Testis (tissue), 3 donors: Measurements from ENCODE around the gene RPS21. TPM values are rescaled to one million over a fixed set of nuclear protein-coding genes. Genes with fewer than 3 reads are reported as not detected.

Source experiments
- DNase-seq: peaks from one replicate; pipeline ENCODE4 v3.0.0-alpha.2; 2019
- H3K27ac ChIP-seq, 2 donors: fragments of 200-600 bp; sonication (generic); one replicate each; pipeline ENCODE4 v1.5.1; 2019
- H3K27me3 ChIP-seq: fragments of 200-600 bp; sonication (generic); one replicate; pipeline ENCODE4 v1.5.1; 2019
- H3K36me3 ChIP-seq: fragments of 200-600 bp; sonication (generic); one replicate; pipeline ENCODE4 v1.5.1; 2017; ENCODE audit warnings: low read depth; ENCODE audit errors: missing control alignments
- H3K4me1 ChIP-seq: fragments of 200-600 bp; sonication (generic); one replicate; pipeline ENCODE4 v1.5.1; 2019
- H3K4me3 ChIP-seq, 2 donors: fragments of 200-600 bp; sonication (generic); one replicate each; pipeline ENCODE4 v1.5.1; 2017 to 2019
- H3K9me3 ChIP-seq: fragments of 200-600 bp; sonication (generic); one replicate; pipeline ENCODE4 v1.5.1; 2017
- POLR2A ChIP-seq: fragments of 450-650 bp; IDR thresholded peaks from one replicate; pipeline ENCODE4 v1.6.1; 2017; ENCODE audit warnings: antibody characterized with exemption, mild to moderate bottlenecking, moderate library complexity
- WGBS, 2 donors: methylation state at CpG; one replicate each; pipeline ENCODE4 v1.1.5; 2018; 5-methylcytosine and 5-hydroxymethylcytosine counted together
- intact Hi-C: fragments of 100-400 bp; cut with DNase I; formaldehyde crosslinking; loops from one replicate; pipeline ENCODE4 v1.15.1; 2023; ENCODE audit warnings: low total_unique reads
- polyA plus RNA-seq: library from polyadenylated mRNA; stranded (reverse); fragments of 350-450 nt; fragmentation: Illumina TruSeq; extraction: RNeasy Lipid Tissue Mini Kit (QIAGEN cat#74804); gene quantifications from one replicate; pipeline ENCODE4 v1.2.3, GENCODE V29; 2014; ENCODE audit warnings: low read depth, low replicate concordance; ENCODE audit not compliant: insufficient read depth
- total RNA-seq, 2 donors: library from RNA; depleted of rRNA; stranded (reverse); fragments of >200 nt; gene quantifications; one replicate each; pipeline ENCODE4 v1.2.3, GENCODE V29; 2016
- TF ChIP-seq, protein P1 (sequence below), 3 experiments: fragments of 450-650 bp in 2 of 3; fragments of 200-600 bp in 1 of 3; sonication (generic) in 1 of 3; IDR thresholded peaks; one replicate each; pipeline ENCODE4 v1.5.1; 2016 to 2019; ENCODE audit warnings: antibody characterized with exemption in 3 of 3, mild to moderate bottlenecking in 2 of 3, moderate library complexity in 1 of 3

The RPS21 gene
- total and polyA plus RNA-seq, 3 donors from 2014 or later: 548 to 1,387 (median 1,052) TPM

DNA sequence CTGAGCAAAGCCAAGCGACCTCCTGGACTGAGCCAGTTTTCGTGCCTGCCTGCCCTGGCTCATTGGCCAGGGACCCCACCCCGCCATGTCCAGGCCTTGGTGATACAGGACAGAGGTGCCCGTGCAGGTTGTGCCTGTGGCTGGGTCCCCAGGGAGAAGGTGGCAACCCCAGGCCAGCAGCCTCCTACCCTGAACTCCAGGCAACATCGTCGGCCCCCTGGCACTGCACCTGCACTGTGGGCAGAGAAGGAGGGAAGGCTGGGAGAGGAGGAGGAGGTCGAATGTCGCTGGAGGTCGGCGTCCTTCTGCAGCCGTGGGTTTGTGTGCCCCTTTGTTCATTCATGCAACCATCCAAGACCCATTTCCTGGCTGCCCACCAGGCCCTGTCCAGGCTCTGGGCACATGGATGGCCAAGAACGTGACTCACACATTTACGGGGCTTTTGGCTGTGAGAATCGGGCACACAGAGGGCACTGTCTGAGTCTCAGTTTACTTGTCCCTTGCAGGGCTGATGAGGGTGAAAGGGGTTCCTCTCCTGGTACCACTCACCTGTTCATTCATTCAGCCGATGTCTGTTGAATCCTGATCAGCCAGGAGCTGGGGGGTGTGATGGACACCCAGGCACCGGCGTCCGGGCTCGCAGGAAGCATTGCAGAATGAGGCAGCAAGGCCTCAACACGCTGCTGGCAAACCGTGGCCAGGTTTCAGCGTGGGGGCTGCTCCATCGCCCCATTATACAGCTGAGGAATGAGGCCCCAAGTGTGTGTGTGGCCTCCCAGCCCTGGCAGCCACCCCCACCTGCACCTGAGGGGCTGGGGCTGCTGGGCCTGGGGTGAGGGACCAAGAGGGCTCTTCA lies 42.8 kb downstream of the RPS21 start:
- 88 to 98% methylated on average over 13 to 23 of the region's 23 CpGs for WGBS, 2 donors
- intact Hi-C loops: no loop called here
- no peak for DNase-seq
- Histone ChIP-seq H3K9me3 (no peaks in the 10 kb centered on the region), H3K27ac (no peak overlapping the region), H3K36me3 (no peaks in the 10 kb centered on the region), H3K4me3 (no peak overlapping the region), H3K27me3 (no peaks in the 10 kb centered on the region), H3K4me1 (no peaks in the 10 kb centered on the region)
- TF ChIP-seq, protein P1, sequence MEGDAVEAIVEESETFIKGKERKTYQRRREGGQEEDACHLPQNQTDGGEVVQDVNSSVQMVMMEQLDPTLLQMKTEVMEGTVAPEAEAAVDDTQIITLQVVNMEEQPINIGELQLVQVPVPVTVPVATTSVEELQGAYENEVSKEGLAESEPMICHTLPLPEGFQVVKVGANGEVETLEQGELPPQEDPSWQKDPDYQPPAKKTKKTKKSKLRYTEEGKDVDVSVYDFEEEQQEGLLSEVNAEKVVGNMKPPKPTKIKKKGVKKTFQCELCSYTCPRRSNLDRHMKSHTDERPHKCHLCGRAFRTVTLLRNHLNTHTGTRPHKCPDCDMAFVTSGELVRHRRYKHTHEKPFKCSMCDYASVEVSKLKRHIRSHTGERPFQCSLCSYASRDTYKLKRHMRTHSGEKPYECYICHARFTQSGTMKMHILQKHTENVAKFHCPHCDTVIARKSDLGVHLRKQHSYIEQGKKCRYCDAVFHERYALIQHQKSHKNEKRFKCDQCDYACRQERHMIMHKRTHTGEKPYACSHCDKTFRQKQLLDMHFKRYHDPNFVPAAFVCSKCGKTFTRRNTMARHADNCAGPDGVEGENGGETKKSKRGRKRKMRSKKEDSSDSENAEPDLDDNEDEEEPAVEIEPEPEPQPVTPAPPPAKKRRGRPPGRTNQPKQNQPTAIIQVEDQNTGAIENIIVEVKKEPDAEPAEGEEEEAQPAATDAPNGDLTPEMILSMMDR (IDR thresholded peaks at IDR 0.05): no peak
- no peak for TF ChIP-seq POLR2A

DNA sequence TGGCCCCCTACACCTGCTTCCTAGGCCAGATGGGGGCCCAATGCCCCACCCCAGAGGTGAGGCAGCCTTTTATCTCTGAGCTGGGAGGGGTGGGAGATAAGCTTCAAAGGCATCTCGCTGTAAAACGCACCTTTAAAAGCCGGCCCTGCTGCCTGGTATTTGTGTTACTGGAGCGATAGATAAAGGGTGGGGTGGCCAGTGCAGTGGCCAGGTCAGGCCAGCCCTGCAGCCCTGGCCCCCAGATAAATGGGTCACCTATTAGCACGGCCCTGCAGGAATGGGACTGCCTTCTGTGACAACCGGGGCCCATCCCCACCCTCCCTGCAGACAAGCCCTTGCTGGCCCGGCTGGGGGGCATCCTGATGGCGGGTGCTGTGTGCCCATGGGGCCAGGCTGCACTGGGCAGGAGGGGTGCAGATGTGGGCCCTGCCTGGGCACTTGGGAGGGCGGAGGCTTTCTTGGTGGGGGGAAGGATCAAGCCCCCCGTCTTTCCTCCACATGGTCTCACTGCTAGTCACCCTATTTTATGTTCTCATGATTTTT lies 43.5 kb downstream of the RPS21 start:
- no peak overlapping the region for H3K27ac ChIP-seq
- 79 to 83% methylated on average over 6 to 10 of the region's 10 CpGs for WGBS, 2 donors

DNA sequence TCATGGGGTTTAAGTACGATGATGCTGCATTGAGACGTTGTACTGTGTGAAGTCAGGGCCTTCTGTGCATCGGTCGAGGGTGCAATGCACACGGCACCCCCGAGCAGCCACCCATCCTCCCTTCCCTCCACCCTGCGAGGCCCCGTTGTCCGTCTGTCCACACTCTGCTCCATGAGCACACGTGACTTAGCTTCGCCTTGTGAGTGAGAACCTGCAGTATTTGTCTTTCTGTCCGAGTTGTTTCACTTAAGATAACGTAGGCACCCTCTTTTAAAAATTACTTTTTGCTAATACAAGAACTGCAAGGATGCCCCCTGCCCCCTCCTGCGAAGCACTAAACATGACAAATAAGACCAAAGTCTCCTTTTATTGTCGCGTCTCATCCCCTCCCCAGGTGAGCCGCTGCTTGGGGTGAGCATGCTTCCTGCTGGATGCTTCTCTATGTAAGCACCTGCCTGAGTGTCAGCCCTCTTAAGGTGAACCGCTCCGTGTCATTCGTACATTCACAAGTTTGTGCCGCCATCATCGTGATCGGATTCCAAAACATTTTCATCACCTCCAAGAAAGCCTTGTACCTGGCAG lies 44.1 kb downstream of the RPS21 start:
- no peaks in the 10 kb centered on the region for H3K9me3 ChIP-seq
- H3K36me3 ChIP-seq: no peaks in the 10 kb centered on the region
- H3K27ac ChIP-seq: no peak overlapping the region
- H3K4me3 ChIP-seq: no peak overlapping the region
- 89% methylated on average over 23 of the region's 23 CpGs for WGBS, 2 donors
- H3K4me1 ChIP-seq: no peaks in the 10 kb centered on the region
- no peaks in the 10 kb centered on the region for H3K27me3 ChIP-seq
- intact Hi-C loops: no loop called here
- DNase-seq: no peak
- TF ChIP-seq, protein P1 (IDR thresholded peaks at IDR 0.05): no peak
- no peak for TF ChIP-seq POLR2A

More for the DNA sequence above, 43.5 kb downstream of the RPS21 start:
- H3K9me3 ChIP-seq: no peaks in the 10 kb centered on the region
- no peak for TF ChIP-seq POLR2A
- TF ChIP-seq, protein P1 (IDR thresholded peaks at IDR 0.05): no peak
- no peaks in the 10 kb centered on the region for H3K4me1 ChIP-seq
- no peaks in the 10 kb centered on the region for H3K27me3 ChIP-seq
- H3K4me3 ChIP-seq: no peak overlapping the region
- no peak for DNase-seq
- H3K36me3 ChIP-seq: no peaks in the 10 kb centered on the region
- intact Hi-C loops: no loop called here

DNA sequence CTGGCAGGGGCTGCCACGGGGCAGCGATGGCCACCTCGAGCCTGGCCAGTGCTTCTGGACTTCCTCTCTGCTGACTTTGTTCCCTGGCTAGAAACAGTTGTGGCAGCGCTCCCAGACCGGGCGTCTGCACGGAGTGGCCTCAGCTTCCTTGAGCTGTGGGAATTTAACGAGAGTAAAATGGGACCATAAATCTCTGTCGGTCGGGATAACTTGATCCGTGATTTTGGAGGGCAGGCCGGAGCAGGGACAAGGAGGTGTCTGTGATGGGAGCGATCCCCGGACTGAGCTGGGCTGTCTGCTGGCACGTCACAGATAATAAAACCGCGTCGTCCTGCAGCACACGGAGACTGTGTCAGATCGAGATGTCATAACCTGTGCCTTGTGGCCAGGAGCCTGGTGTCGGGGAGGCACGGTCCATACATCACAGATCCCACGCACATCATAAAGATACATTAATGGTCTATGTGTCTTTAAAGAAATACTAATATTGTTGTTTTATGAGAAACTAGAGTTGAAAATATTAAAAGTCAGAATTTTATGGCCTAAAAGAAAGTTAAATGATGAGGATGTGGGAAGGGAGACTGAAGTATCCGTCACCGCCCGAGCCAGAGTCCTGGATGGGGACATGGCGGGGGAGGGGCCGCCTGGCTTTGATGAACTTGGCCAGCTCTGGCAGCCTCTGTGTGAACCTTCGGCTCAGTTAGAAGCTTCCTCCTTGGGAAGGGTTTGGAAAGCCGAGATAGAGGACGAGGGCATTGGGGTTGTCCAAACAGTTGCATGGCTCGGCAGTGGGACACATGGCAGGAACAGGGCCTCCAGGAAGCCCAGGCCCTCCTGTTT lies 47.0 kb downstream of the RPS21 start:
- 42 to 81% methylated on average over 30 to 32 of the region's 32 CpGs for WGBS, 2 donors
- Histone ChIP-seq H3K36me3 (no peaks in the 10 kb centered on the region), H3K27me3 (no peaks in the 10 kb centered on the region), H3K4me1 (no peaks in the 10 kb centered on the region), H3K9me3 (no peaks in the 10 kb centered on the region), H3K4me3 (no peak overlapping the region), H3K27ac (no peak overlapping the region)
- DNase-seq: peak; percentile 41
- no peak for TF ChIP-seq POLR2A
- TF ChIP-seq, protein P1 (IDR thresholded peaks at IDR 0.05): no peak
- intact Hi-C loops: no loop called here
